Measurements from ENCODE around the gene TUBB4A. TPM values are rescaled to one million over a fixed set of nuclear protein-coding genes. Genes with fewer than 3 reads are reported as not detected.

The TUBB4A gene
- total and polyA plus RNA-seq, 9 of the 15 experiments (the other 6 are each of a cell fraction or from before 2014, with no cell fraction given), result 0.14 to 7.0 (median 0.75) TPM

GRCh38 chr19:6540918-6541689 is 39.0 kb upstream of the TUBB4A start (continued):
- TF ChIP-seq ARID3A (IDR thresholded peaks at IDR 0.05; ENCODE audit: borderline replicate concordance, low read depth, low read length) (no peak), GATAD2A (IDR thresholded peaks at IDR 0.05) (no peak), HNRNPH1 (optimal IDR thresholded peaks at IDR 0.05; ENCODE audit: low read depth, low read length) (no peak), FOS (IDR thresholded peaks at IDR 0.05; ENCODE audit: extremely low read depth, insufficient read length) (no peak), MEIS2 (IDR thresholded peaks at IDR 0.05; ENCODE audit: partially characterized antibody) (peak; percentile 56), CEBPG (CRISPR knock-in tag; IDR thresholded peaks at IDR 0.05) (no peak), CEBPG (tag; conservative IDR thresholded peaks at IDR 0.05 in 1 of 2, IDR thresholded peaks at IDR 0.05 in 1 of 2) (peak in 1 of 2 experiments; percentile 71; a peak in 2 of 4 replicates), JUND (IDR thresholded peaks at IDR 0.05; ENCODE audit: borderline replicate concordance, low read depth, low read length) (no peak), JUND (tag; IDR thresholded peaks at IDR 0.05; ENCODE audit: borderline replicate concordance, low read depth, low read length) (peak; percentile 57; the same call in 2 of the 3 replicates), ARID4B (CRISPR knock-in tag; IDR thresholded peaks at IDR 0.05) (no peak), PKNOX1 (IDR thresholded peaks at IDR 0.05) (peak; percentile 37), ZBTB8A (IDR thresholded peaks at IDR 0.05; ENCODE audit: partially characterized antibody) (no peak), CBFA2T3 (IDR thresholded peaks at IDR 0.05) (peak; percentile 39), ZNF197 (CRISPR knock-in tag; IDR thresholded peaks at IDR 0.05; ENCODE audit: low read depth) (no peak), TSHZ1 (CRISPR knock-in tag; IDR thresholded peaks at IDR 0.05) (no peak), MAFG (tag; conservative IDR thresholded peaks at IDR 0.05) (no peak), ZNF75A (CRISPR knock-in tag; IDR thresholded peaks at IDR 0.05) (no peak), COPS2 (conservative IDR thresholded peaks at IDR 0.05) (no peak)
